ENCODE results near the gene LRRC75A. TPM values are rescaled to one million over a fixed set of nuclear protein-coding genes. Genes with fewer than 3 reads are reported as not detected.
A peak's percentile ranks its signal among the peaks of the same experiment; 100 is the strongest.

The LRRC75A gene
- total and polyA plus RNA-seq, 2 of the 13 experiments (the other 11 are each of a cell fraction or from before 2014, with no cell fraction given): 0.03 TPM; not detected in 1

- no peak; the same call in 1 of the 2 replicates for TF ChIP-seq NFAT5 (CRISPR knock-in tag; IDR thresholded peaks at IDR 0.05)
- peak; percentile 70 for TF ChIP-seq RAD51 (IDR thresholded peaks at IDR 0.05; ENCODE audit: borderline replicate concordance)
- no peak for TF ChIP-seq TARDBP (CRISPR knock-in tag; IDR thresholded peaks at IDR 0.05)
- TF ChIP-seq ZNF318 (CRISPR knock-in tag; IDR thresholded peaks at IDR 0.05): no peak
- TF ChIP-seq DZIP1 (CRISPR knock-in tag; IDR thresholded peaks at IDR 0.05): no peak; the same call in 1 of the 2 replicates
- TF ChIP-seq EZH2 (conservative IDR thresholded peaks at IDR 0.05; ENCODE audit: low read depth, low read length): no peak
- peak; percentile 67 for TF ChIP-seq TEAD3 (CRISPR knock-in tag; optimal IDR thresholded peaks at IDR 0.05; ENCODE audit: borderline replicate concordance)
- TF ChIP-seq ZNF264 (CRISPR knock-in tag; IDR thresholded peaks at IDR 0.05): no peak; the same call in 1 of the 2 replicates
- TF ChIP-seq ZFY (CRISPR knock-in tag; IDR thresholded peaks at IDR 0.05): peak; percentile 81
- TF ChIP-seq, protein P1, sequence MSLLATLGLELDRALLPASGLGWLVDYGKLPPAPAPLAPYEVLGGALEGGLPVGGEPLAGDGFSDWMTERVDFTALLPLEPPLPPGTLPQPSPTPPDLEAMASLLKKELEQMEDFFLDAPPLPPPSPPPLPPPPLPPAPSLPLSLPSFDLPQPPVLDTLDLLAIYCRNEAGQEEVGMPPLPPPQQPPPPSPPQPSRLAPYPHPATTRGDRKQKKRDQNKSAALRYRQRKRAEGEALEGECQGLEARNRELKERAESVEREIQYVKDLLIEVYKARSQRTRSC (CRISPR knock-in tag; IDR thresholded peaks at IDR 0.05; ENCODE audit: low read depth): no peak
- no peak for TF ChIP-seq MTF2 (CRISPR knock-in tag; IDR thresholded peaks at IDR 0.05; ENCODE audit: borderline replicate concordance)
- TF ChIP-seq MATR3 (CRISPR knock-in tag; IDR thresholded peaks at IDR 0.05): no peak
Measured at GRCh38 chr17:16438557-16439302, 53.3 kb downstream of the LRRC75A start (continued).
